Gastroesophageal sphincter (tissue), 4 donors: ENCODE results near the gene PCDHGA4. TPM values are rescaled to one million over a fixed set of nuclear protein-coding genes. Genes with fewer than 3 reads are reported as not detected.
"Not testable (repeated sequence)": the region's sequence is repeated elsewhere in the genome, so short reads cannot be mapped to it uniquely, and the experiment has no call there.

Experiments
- ATAC-seq: fragments of 150-250 bp; one replicate; pipeline ENCODE4 v1.9.1; 2016; ENCODE audit warnings: mild to moderate bottlenecking, moderate library complexity
- H3K27ac ChIP-seq, 4 donors: fragments of 200-600 bp; sonication (generic) in 3 of 4; 1 replicate in 3 of 4; 2 replicates in 1 of 4; pipeline ENCODE4 v1.5.1; 2016 to 2019
- H3K27me3 ChIP-seq: fragments of 200-600 bp; sonication (generic); one replicate; pipeline ENCODE4 v1.5.1; 2019
- H3K36me3 ChIP-seq, 2 donors: fragments of 200-600 bp; sonication (generic); one replicate each; pipeline ENCODE4 v1.5.1; 2019; ENCODE audit warnings: control low read depth in 1 of 2
- H3K4me1 ChIP-seq, 3 donors: fragments of 200-600 bp; sonication (generic); 1 replicate in 2 of 3; 2 replicates in 1 of 3; pipeline ENCODE4 v1.5.1; 2016 to 2019; ENCODE audit warnings: control low read depth in 2 of 3
- H3K4me3 ChIP-seq, 2 donors: fragments of 200-600 bp; sonication (generic); one replicate each; pipeline ENCODE4 v1.5.1; 2019; ENCODE audit warnings: mild to moderate bottlenecking in 1 of 2, moderate library complexity in 1 of 2
- H3K9me3 ChIP-seq, 3 donors: fragments of 200-600 bp; sonication (generic); one replicate each; pipeline ENCODE4 v1.5.1; 2017 to 2019; ENCODE audit warnings: control low read depth in 2 of 3
- CTCF ChIP-seq, 4 experiments: fragments of 200-600 bp in 2 of 4; fragments of 450-650 bp in 2 of 4; sonication (generic) in 1 of 4; IDR thresholded peaks; one replicate each; pipeline ENCODE4 v1.5.1; 2017 to 2019; ENCODE audit warnings: antibody characterized with exemption in 4 of 4, mild to moderate bottlenecking in 2 of 4, moderate library complexity in 2 of 4
- EP300 ChIP-seq: sonication (generic); formaldehyde crosslinking; IDR thresholded peaks from one replicate; pipeline ENCODE4 v1.6.1; 2017; ENCODE audit warnings: antibody characterized with exemption, mild to moderate bottlenecking
- POLR2A ChIP-seq, 2 donors: fragments of 450-650 bp; IDR thresholded peaks; one replicate each; pipeline ENCODE4 v1.6.1; 2017; ENCODE audit warnings: antibody characterized with exemption in 2 of 2, mild to moderate bottlenecking in 2 of 2, moderate library complexity in 1 of 2
- POLR2AphosphoS5 ChIP-seq: sonication (generic); formaldehyde crosslinking; IDR thresholded peaks from one replicate; pipeline ENCODE4 v1.6.1; 2017; ENCODE audit warnings: antibody characterized with exemption
- WGBS, 2 donors: methylation state at CpG; one replicate each; pipeline ENCODE4 v1.1.5; 2018; ENCODE audit warnings: low coverage in 1 of 2; 5-methylcytosine and 5-hydroxymethylcytosine counted together
- total RNA-seq, 4 donors: library from RNA; depleted of rRNA; stranded (reverse); fragments of >200 nt; gene quantifications; one replicate each; pipeline ENCODE4 v1.1.0, GENCODE V29; 2016

Gene PCDHGA4
- total RNA-seq, 4 donors from 2014 or later, result 2.4 to 12.0 (median 6.3) TPM

DNA sequence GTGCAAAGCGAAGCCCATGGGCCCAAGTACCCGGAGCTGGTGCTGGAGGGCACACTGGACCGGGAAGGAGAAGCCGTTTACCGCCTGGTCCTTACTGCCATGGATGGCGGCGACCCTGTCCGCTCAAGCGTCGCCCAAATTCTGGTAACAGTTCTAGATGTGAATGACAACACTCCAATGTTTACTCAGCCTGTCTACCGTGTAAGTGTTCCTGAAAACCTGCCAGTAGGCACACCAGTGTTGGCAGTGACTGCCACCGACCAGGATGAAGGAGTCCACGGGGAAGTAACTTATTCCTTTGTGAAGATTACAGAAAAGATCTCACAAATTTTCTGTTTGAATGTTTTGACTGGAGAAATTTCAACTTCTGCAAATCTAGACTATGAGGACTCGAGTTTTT, 19.8 kb downstream of the PCDHGA4 start:
- H3K27me3 ChIP-seq, result peaks cover 10% of the 10 kb centered on the region
- H3K4me3 ChIP-seq, result no peak overlapping the region
- no peak for TF ChIP-seq POLR2A (IDR thresholded peaks at IDR 0.05)
- TF ChIP-seq EP300, result no peak
- peaks cover 0 to 3% of the 10 kb centered on the region in 2 donors for H3K36me3 ChIP-seq
- no peaks in the 10 kb centered on the region for H3K4me1 ChIP-seq
- H3K9me3 ChIP-seq, result peaks cover 3 to 100% (median 6%) of the 10 kb centered on the region in 3 donors
- ATAC-seq, result no peak
- WGBS, 2 donors, result 53 to 58% methylated on average over 3 to 6 of the region's 14 CpGs
- no peak overlapping the region for H3K27ac ChIP-seq

DNA sequence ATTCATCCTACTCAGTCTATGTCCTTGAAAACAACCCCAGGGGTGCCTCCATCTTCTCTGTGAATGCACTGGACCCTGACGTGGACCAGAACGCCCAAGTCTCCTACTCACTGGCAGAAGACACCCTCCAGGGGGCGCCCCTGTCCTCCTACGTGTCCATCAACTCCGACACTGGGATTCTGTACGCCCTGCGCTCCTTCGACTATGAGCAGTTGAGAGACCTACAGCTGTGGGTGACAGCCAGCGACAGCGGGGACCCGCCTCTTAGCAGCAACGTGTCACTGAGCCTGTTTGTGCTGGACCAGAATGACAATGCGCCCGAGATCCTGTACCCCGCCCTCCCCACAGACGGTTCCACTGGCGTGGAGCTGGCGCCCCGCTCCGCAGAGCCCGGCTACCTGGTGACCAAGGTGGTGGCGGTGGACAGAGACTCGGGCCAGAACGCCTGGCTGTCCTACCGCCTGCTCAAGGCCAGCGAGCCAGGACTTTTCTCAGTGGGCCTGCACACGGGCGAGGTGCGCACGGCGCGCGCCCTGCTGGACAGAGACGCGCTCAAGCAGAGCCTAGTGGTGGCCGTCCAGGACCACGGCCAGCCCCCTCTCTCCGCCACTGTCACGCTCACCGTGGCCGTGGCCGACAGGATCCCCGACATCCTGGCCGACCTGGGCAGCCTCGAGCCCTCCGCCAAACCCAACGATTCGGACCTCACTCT, 20.8 kb downstream of the PCDHGA4 start:
- not testable (repeated sequence) for H3K27me3 ChIP-seq
- WGBS, 2 donors, result 35% methylated on average over 14 of the region's 48 CpGs; no CpG with 5 or more reads in 1 of the 2 donors

GRCh38 chr5:141382469-141383294, 27.9 kb downstream of the PCDHGA4 start, which contains the start of gene PCDHGA7:
PCDHGA7 (plus strand) TSS chr5:141382742; CDS start chr5:141382900, 158 bp downstream.
- no peaks in the 10 kb centered on the region for H3K4me1 ChIP-seq
- H3K9me3 ChIP-seq, result peaks cover 2 to 98% (median 6%) of the 10 kb centered on the region in 3 donors
- H3K27me3 ChIP-seq, result no peaks in the 10 kb centered on the region
- no peak within 1 kb of the TSS for H3K27ac ChIP-seq
- no peak for TF ChIP-seq POLR2AphosphoS5
- H3K36me3 ChIP-seq, result peaks cover 0 to 9% of the 10 kb centered on the region in 2 donors
- no peak for ATAC-seq
- WGBS, 2 donors, result 13 to 28% methylated on average over 14 to 23 of the region's 37 CpGs
- peak within 1 kb of the TSS in 1 of 2 donors; percentile 21 for H3K4me3 ChIP-seq

More for the DNA sequence above, 20.8 kb downstream of the PCDHGA4 start:
- peaks cover 3 to 98% (median 6%) of the 10 kb centered on the region in 3 donors for H3K9me3 ChIP-seq
- ATAC-seq, H3K4me3 ChIP-seq, H3K27ac ChIP-seq, H3K36me3 ChIP-seq, H3K4me1 ChIP-seq: not testable (repeated sequence)

DNA sequence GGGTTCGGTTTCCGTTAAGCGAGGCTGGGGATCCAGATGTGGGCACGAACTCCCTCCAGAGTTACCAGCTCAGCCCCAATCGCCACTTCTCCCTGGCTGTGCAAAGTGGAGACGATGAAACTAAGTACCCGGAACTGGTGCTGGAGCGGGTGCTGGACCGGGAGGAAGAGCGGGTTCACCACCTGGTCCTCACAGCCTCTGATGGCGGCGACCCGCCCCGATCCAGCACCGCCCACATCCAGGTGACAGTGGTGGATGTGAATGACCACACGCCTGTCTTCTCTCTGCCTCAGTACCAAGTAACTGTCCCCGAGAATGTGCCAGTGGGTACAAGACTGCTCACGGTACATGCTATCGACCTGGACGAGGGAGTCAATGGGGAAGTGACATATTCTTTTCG, 28.5 kb downstream of the PCDHGA4 start:
- no peak for ATAC-seq
- Histone ChIP-seq H3K27me3 (no peaks in the 10 kb centered on the region), H3K27ac (no peak overlapping the region), H3K36me3 (peaks cover 0 to 6% of the 10 kb centered on the region in 2 donors), H3K4me1 (no peaks in the 10 kb centered on the region), H3K9me3 (peaks cover 2 to 97% (median 6%) of the 10 kb centered on the region in 3 donors), H3K4me3 (no peak overlapping the region)
- 29 to 45% methylated on average over 12 to 15 of the region's 21 CpGs for WGBS, 2 donors
- TF ChIP-seq POLR2A (IDR thresholded peaks at IDR 0.05), result no peak
- TF ChIP-seq EP300, result no peak
- TF ChIP-seq CTCF (IDR thresholded peaks at IDR 0.05), result no peak
- no peak for TF ChIP-seq POLR2AphosphoS5

- H3K9me3 ChIP-seq, result peaks cover 2 to 97% (median 7%) of the 10 kb centered on the region in 3 donors
- no peak overlapping the region for H3K27ac ChIP-seq
- no peaks in the 10 kb centered on the region for H3K27me3 ChIP-seq
- peaks cover 0 to 12% of the 10 kb centered on the region in 2 donors for H3K36me3 ChIP-seq
- no peaks in the 10 kb centered on the region for H3K4me1 ChIP-seq
- no peak for TF ChIP-seq EP300
- no peak for ATAC-seq
- H3K4me3 ChIP-seq, result no peak overlapping the region
- 33% methylated on average over 12 of the region's 43 CpGs; no CpG with 5 or more reads in 1 of the 2 donors for WGBS, 2 donors
Measured at GRCh38 chr5:141384471-141385267, 29.8 kb downstream of the PCDHGA4 start.

GRCh38 chr5:141387557-141388311, 32.9 kb downstream of the PCDHGA4 start, which contains the start of gene PCDHGB4:
PCDHGB4 (plus strand) TSS chr5:141387698; CDS start chr5:141387885, 187 bp downstream.
- H3K36me3 ChIP-seq, result peaks cover 0 to 14% of the 10 kb centered on the region in 2 donors
- not testable (repeated sequence) for H3K27me3 ChIP-seq, ATAC-seq, H3K4me1 ChIP-seq, H3K27ac ChIP-seq
- peak within 1 kb of the TSS in 1 of 2 donors; percentile 16 for H3K4me3 ChIP-seq
- WGBS, 2 donors, result 11% methylated on average over 3 of the region's 40 CpGs; no CpG with 5 or more reads in 1 of the 2 donors
- H3K9me3 ChIP-seq, result peaks cover 2 to 99% (median 8%) of the 10 kb centered on the region in 3 donors
- peak in 1 of 4 experiments; percentile 29 for TF ChIP-seq CTCF (IDR thresholded peaks at IDR 0.05)
